Subcutaneous abdominal adipose tissue (tissue), 5 donors: Measurements from ENCODE around the gene ANXA2.
"Not testable (repeated sequence)": the region's sequence is repeated elsewhere in the genome, so short reads cannot be mapped to it uniquely, and the experiment has no call there.

Experiments used
- H3K27ac ChIP-seq: one replicate; pipeline ENCODE4 v1.7.0; 2013; ENCODE audit warnings: low read depth, mild to moderate bottlenecking, inconsistent platforms, low read length, moderate library complexity
- H3K27me3 ChIP-seq, 5 donors: one replicate each; pipeline ENCODE4 v1.7.0; 2013; ENCODE audit warnings: low read length in 5 of 5, inconsistent platforms in 1 of 5; ENCODE audit not compliant: control insufficient read depth in 5 of 5, insufficient read depth in 4 of 5
- H3K36me3 ChIP-seq, 5 donors: one replicate each; pipeline ENCODE4 v1.7.0; 2013; ENCODE audit warnings: low read length in 5 of 5; ENCODE audit not compliant: control insufficient read depth in 5 of 5, insufficient read depth in 5 of 5
- H3K4me1 ChIP-seq, 5 donors: one replicate each; pipeline ENCODE4 v1.7.0; 2013; ENCODE audit warnings: low read length in 5 of 5, mild to moderate bottlenecking in 3 of 5, moderate library complexity in 1 of 5; ENCODE audit not compliant: control insufficient read depth in 5 of 5, insufficient read depth in 5 of 5
- H3K4me3 ChIP-seq, 5 donors: one replicate each; pipeline ENCODE4 v1.7.0; 2013; ENCODE audit warnings: low read length in 5 of 5, low read depth in 1 of 5
- H3K9ac ChIP-seq, 5 donors: one replicate each; pipeline ENCODE4 v1.7.0; 2013; ENCODE audit warnings: low read length in 5 of 5, mild to moderate bottlenecking in 4 of 5, moderate library complexity in 3 of 5
- H3K9me3 ChIP-seq, 5 donors: one replicate each; pipeline ENCODE4 v1.7.0; 2013; ENCODE audit warnings: low read length in 5 of 5; ENCODE audit not compliant: control insufficient read depth in 5 of 5
- donor health status: healthy.
- donor health status: healthy.
- donor health status: healthy.
- donor health status: healthy.
- donor health status: healthy.

Gene ANXA2

GRCh38 chr15:60363087-60363549 is 34.7 kb downstream of the ANXA2 start:
- H3K36me3 ChIP-seq: peaks cover 42 to 64% (median 56%) of the 10 kb centered on the region in 5 donors
- no peak overlapping the region for H3K9ac ChIP-seq
- peaks cover 11 to 27% (median 22%) of the 10 kb centered on the region in 5 donors for H3K4me1 ChIP-seq
- no peak overlapping the region for H3K4me3 ChIP-seq
- H3K9me3 ChIP-seq: no peaks in the 10 kb centered on the region
- H3K27ac ChIP-seq: peak overlapping the region; percentile 92
- H3K27me3 ChIP-seq: no peaks in the 10 kb centered on the region

DNA sequence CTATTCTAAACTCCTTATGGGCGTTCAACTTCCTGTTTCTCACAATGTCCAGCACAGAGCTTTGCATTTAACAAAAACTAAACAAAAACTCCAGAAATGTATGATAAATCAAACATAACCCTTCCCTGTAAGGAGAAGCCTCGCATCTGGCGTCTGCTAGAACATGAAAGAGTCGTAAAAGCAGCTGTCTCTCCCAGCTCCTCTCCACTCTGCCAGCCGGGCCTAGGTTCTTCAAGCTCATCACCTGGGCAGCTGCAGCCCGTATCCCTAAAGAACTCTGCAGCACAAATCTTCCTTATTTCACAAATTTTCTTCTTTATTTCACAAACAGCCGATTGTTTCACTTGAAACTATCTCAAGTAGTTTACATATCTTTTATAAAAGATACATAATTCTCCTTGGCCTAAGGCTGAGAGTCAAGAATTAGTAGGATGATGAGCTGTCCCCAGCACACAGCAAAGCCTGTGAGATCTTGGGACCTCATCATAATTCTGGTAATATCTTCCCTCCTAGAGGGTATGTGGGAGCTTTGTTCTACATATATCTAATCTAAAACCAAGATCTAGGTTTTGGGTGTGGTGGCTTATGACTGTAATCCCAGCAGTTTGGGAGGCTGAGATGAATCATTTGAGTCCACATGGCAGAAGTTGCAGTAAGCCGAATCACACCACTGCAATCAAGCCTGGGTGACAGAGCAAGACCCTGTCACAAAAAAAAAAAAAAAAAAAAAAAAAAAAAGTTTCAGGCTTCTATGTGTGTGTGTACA is 35.3 kb downstream of the ANXA2 start:
- Histone ChIP-seq H3K36me3 (peaks cover 46 to 69% (median 60%) of the 10 kb centered on the region in 5 donors), H3K27me3 (no peaks in the 10 kb centered on the region), H3K9me3 (no peaks in the 10 kb centered on the region), H3K4me3 (no peak overlapping the region), H3K27ac (peak overlapping the region; percentile 92), H3K9ac (peak overlapping the region in 3 of 5 donors; percentile 29 to 60 (median 31)), H3K4me1 (peaks cover 11 to 27% (median 22%) of the 10 kb centered on the region in 5 donors)

DNA sequence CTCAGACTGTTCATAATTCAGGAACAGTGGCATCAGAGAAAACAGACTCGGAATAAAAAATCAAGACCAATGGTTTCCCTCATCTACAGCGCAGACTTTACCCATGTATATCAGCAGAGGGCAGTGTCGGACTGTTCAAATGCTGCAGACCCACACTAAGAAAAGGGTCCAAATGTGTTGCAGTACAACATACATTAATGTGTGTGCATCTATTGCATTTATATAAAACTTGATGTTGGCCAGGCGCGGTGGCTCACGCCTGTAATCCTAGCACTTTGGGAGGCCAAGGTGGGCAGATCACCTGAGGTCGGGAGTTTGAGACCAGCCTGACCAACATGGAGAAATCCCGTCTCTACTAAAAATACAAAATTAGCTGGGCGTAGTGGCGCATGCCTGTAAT is 38.0 kb downstream of the ANXA2 start:
- Histone ChIP-seq H3K27ac (peak overlapping the region; percentile 64), H3K36me3 (peaks cover 59 to 91% (median 87%) of the 10 kb centered on the region in 5 donors), H3K4me1 (peaks cover 11 to 27% (median 22%) of the 10 kb centered on the region in 5 donors)
- H3K27me3 ChIP-seq, H3K4me3 ChIP-seq, H3K9ac ChIP-seq, H3K9me3 ChIP-seq: not testable (repeated sequence)

GRCh38 chr15:60358935-60359682 is 38.7 kb downstream of the ANXA2 start:
- Histone ChIP-seq H3K9me3 (no peaks in the 10 kb centered on the region), H3K4me3 (no peak overlapping the region), H3K36me3 (peaks cover 54 to 91% (median 88%) of the 10 kb centered on the region in 5 donors), H3K4me1 (peaks cover 11 to 24% (median 22%) of the 10 kb centered on the region in 5 donors), H3K27me3 (no peaks in the 10 kb centered on the region), H3K9ac (no peak overlapping the region), H3K27ac (peak overlapping the region; percentile 64)

GRCh38 chr15:60356832-60357231 is 41.0 kb downstream of the ANXA2 start:
- Histone ChIP-seq H3K9ac (no peak overlapping the region), H3K36me3 (peaks cover 63 to 92% (median 90%) of the 10 kb centered on the region in 5 donors), H3K27ac (no peak overlapping the region), H3K27me3 (no peaks in the 10 kb centered on the region), H3K9me3 (no peaks in the 10 kb centered on the region), H3K4me3 (no peak overlapping the region), H3K4me1 (peaks cover 0 to 5% (median 2%) of the 10 kb centered on the region in 5 donors)

- Histone ChIP-seq H3K4me1 (peaks cover 0 to 9% (median 0%) of the 10 kb centered on the region in 5 donors), H3K9ac (no peak overlapping the region), H3K9me3 (no peaks in the 10 kb centered on the region), H3K4me3 (no peak overlapping the region), H3K27ac (no peak overlapping the region), H3K27me3 (no peaks in the 10 kb centered on the region), H3K36me3 (peaks cover 62 to 92% (median 90%) of the 10 kb centered on the region in 5 donors)
Observed at GRCh38 chr15:60355148-60355857, 42.5 kb downstream of the ANXA2 start.

- no peak overlapping the region for H3K27ac ChIP-seq
- no peaks in the 10 kb centered on the region for H3K9me3 ChIP-seq
- peaks cover 0 to 5% (median 0%) of the 10 kb centered on the region in 5 donors for H3K4me1 ChIP-seq
- no peaks in the 10 kb centered on the region for H3K27me3 ChIP-seq
- no peak overlapping the region for H3K9ac ChIP-seq
- H3K4me3 ChIP-seq: no peak overlapping the region
- peaks cover 62 to 90% (median 88%) of the 10 kb centered on the region in 5 donors for H3K36me3 ChIP-seq
Observed at GRCh38 chr15:60353245-60353920, 44.4 kb downstream of the ANXA2 start.

GRCh38 chr15:60352525-60352924 is 45.3 kb downstream of the ANXA2 start:
- Histone ChIP-seq H3K27ac (no peak overlapping the region), H3K4me1 (peaks cover 0 to 5% (median 0%) of the 10 kb centered on the region in 5 donors), H3K4me3 (no peak overlapping the region), H3K9me3 (no peaks in the 10 kb centered on the region), H3K36me3 (peaks cover 60 to 96% (median 92%) of the 10 kb centered on the region in 5 donors), H3K27me3 (no peaks in the 10 kb centered on the region), H3K9ac (no peak overlapping the region)

GRCh38 chr15:60351066-60351465 is 46.7 kb downstream of the ANXA2 start:
- peaks cover 60 to 97% (median 95%) of the 10 kb centered on the region in 5 donors for H3K36me3 ChIP-seq
- no peak overlapping the region for H3K4me3 ChIP-seq
- H3K9me3 ChIP-seq: no peaks in the 10 kb centered on the region
- no peak overlapping the region for H3K27ac ChIP-seq
- no peaks in the 10 kb centered on the region for H3K27me3 ChIP-seq
- no peak overlapping the region for H3K9ac ChIP-seq
- H3K4me1 ChIP-seq: peaks cover 0 to 5% (median 0%) of the 10 kb centered on the region in 5 donors
